HTR-8/SVneo (cell line): ENCODE data around the gene APOBEC3B.
A peak's percentile ranks its signal among the peaks of the same experiment; 100 is the strongest.
"Not testable (repeated sequence)": the region's sequence is repeated elsewhere in the genome, so short reads cannot be mapped to it uniquely, and the experiment has no call there.

Experiments
- DNase-seq: peaks from one replicate; pipeline ENCODE4 v3.0.0; 2011; ENCODE audit warnings: low spot score, mixed read lengths; ENCODE audit not compliant: insufficient read length
- FAIRE-seq: peaks from 2 replicates; lab custom pipeline; 2011; peaks lifted over from hg19 to GRCh38; lab: Jason Lieb, UNC

Gene APOBEC3B

DNA sequence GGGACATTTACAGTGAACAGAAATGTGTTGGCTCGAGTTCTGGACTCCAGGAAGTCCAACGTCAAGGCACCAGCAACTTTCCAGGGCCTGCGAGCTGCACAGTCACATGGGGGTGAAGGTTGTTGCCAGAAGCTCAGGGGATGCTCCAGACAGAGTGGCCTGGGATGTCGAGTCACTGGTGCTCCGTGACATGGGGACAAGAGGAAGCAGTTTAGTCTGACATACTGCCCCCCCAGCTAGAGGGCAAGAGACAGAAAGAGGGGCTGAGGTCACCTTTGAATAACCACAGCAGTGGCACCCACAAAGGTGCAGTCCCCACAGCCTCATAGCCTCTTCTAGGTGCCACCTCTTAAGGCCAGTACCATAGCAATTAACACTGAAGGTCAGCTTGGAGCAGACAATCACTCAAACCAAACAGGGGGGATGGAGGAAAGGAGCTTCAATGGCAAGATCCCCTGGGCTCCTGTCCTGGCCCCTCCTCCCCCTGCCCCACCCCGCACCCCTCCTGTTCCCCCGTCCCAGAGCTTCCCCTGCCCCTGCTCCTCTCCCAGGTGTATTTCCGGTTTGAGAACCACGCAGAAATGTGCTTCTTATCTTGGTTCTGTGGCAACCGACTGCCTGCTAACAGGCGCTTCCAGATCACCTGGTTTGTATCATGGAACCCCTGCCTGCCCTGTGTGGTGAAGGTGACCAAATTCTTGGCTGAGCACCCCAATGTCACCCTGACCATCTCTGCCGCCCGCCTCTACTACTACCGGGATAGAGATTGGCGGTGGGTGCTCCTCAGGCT is 42.6 kb downstream of the APOBEC3B start:
- no peak for FAIRE-seq

DNA sequence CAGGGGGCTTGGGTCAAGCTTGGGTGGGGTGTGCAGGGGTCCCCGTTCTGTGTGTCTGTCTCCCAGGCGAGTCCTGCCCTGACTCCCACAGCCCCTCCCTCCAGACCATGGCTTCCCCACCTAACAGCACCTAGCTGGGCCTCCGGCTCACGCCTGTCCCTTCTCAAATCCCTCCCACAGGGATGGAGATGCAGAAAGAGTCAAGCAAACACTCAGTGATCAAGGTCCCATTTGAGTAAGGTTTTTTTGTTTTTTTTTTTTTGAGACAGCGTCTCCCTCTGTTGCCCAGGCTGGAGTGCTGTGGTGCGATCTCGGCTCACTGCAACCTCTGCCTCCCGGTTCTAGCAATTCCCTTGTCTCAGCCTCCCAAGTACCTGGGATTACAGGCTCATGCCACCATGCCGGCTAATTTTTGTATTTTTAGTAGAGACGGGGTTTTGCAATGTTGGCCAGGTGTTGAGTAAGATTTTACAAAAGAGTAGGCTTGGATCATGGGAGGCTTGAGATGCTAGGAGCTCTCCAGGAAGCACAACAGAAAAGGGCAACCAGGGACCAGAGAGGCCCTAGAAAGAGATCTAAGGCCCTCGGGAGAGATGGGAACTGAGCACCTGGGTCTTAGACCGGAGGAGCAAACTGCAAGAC is 44.5 kb downstream of the APOBEC3B start:
- DNase-seq (no peak), FAIRE-seq (no peak)

More for the DNA sequence above, 42.6 kb downstream of the APOBEC3B start:
- DNase-seq, result no peak

DNA sequence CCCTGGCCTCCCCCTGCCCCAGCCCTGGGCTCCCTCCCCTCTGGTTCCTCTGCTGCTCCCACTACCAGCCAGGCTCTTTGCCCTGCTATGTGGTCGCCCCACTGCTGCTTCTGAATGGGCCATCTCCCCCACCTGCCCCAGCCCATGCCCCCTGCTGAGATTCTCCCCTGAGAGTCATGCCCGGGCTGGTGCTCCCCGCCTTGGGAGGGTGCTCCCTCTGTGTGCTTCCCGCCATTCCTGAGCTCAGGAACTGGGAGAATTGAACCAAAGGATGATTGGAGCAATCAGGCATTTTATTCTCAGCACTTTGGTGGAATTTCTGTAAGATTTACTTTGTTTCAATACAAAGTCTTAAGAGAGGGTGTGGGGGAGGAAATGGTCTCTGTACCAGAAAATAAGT is 45.6 kb downstream of the APOBEC3B start:
- DNase-seq, result no peak
- no peak for FAIRE-seq

DNA sequence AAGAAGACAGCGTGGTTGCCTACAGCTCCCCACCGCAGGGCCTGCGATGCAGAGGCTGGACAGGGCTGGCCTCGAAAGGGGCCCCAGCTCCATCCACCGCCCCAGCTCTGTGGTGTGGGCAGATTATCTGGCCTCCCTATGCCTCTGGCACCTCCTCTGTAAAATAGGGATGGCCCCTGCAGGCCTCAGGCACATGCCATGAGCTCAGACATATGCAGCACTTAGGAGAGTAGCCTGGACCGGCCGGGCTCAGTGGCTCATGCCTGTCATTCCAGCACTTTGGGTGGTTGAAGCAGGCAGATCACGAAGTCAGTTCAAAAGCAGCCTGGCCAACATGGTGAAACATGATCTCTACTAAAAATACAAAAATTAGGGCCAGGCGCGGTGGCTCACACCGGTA is 46.1 kb downstream of the APOBEC3B start:
- FAIRE-seq (no peak), DNase-seq (no peak)

DNA sequence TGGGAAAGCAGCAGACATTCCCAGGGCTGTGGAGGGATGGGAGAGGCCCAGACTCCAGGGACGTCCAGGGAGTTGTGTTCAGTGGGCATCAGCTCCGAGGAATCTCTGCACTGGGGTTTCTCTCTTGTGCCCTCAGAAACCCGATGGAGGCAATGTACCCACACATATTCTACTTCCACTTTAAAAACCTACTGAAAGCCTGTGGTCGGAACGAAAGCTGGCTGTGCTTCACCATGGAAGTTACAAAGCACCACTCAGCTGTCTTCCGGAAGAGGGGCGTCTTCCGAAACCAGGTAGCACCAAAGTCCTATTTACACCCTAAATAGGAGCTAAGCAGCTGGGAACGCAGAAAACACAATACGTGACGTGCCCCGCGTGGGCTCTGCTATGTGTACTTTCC is 47.1 kb downstream of the APOBEC3B start:
- DNase-seq (no peak), FAIRE-seq (no peak)

DNA sequence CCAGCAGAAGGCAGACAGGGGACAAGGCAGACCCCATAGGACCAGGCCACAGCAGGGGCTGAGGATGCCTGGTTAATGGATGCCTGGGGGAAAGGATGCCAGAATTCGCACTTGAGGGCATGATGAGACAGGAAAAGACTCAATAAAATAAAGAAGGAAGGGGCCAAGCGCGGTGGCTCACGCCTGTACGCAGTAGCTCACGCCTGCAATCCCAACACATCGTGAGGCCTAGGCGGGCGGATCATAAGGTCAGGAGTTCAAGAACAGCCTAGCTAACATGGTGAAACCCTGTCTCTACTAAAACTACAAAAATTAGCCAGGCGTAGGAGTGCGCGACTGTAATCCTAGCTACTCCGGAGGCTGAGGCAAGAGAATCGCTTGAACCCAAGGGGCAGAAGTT is 48.6 kb downstream of the APOBEC3B start:
- no peak for DNase-seq

DNA sequence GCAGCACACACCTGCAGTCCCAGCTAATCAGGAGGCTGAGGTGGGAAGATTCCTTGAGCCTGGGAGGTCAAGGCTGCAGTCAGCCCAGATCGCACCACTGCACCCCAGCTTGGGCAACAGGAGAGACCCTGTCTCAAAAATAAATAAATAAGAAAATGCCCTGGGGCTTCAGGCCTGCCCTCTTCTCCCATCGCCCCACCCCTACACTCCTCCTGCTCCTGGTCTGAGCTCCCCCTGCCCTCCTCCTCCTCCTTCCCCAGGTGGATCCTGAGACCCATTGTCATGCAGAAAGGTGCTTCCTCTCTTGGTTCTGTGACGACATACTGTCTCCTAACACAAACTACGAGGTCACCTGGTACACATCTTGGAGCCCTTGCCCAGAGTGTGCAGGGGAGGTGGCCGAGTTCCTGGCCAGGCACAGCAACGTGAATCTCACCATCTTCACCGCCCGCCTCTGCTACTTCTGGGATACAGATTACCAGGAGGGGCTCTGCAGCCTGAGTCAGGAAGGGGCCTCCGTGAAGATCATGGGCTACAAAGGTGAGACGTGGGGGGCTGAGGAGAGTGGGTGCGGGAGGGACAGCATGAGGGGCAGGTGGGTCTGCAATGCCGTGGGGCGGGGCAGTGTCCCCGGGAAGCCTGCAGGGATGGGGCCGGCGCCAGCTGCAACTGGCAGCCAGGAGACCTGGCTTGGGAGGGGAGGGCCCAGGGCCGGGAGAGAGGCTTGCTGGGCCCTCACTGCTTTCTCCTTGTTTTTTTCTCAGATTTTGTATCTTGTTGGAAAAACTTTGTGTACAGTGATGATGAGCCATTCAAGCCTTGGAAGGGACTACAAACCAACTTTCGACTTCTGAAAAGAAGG is 49.5 kb downstream of the APOBEC3B start:
- FAIRE-seq, DNase-seq: not testable (repeated sequence)

More for the DNA sequence above, 48.6 kb downstream of the APOBEC3B start:
- FAIRE-seq, result no peak

DNA sequence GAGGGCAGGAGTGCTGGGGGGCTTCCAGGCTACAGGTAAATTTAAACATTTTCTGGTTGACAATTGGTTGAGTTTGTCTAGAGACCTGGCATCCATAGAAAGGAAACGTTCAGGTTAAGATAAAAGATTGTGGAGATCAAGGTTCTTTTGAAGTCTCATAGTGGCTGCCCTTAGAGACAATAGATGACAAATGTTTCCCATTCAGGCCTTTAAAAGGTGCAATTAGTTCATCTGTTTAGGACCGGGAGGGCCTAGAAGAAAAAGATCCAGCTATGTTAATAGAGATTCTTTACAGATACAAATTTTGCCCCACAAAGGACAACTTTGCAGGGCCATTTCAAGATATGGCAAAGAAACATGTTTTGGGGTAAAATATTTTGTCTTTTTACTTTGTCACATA is 54.9 kb downstream of the APOBEC3B start:
- DNase-seq, result not testable (repeated sequence)

DNA sequence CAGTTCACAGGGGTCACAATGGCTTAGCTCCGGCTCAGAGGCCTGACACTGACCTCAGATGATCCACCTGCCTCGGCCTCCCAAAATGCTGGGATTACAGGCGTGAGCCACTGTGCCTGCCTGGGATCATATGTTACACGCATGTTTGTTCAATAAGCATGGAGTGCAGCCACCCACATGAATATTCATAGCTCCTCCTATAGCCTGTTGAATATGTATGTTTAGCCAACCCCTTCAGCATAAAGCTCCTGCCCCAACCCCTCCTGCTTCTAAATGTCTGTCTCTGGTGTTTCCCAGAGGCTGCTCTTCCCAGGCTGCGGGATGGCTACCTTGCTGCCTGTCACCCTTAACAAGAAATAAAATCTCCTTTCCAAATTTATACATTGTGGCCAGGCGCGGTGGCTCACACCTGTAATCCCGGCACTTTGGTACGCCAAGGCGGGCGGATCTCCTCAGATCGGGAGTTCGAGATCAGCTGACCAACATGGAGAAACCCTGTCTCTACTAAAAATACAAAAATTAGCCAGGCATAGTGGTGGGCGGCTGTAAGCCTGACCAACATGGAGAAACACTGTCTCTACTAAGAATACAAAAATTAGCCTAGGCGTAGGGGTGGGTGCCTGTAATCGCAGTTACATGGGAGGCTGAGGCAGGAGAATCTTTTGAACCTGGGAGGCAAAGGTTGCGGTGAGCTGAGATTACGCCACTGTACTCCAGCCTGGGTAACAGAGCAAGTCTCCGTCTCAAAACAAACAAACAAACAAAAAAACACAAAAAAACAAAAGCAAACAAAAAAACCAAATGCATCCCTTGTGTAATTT is 57.4 kb downstream of the APOBEC3B start:
- FAIRE-seq, result no peak
- no peak for DNase-seq

More for the DNA sequence above, 54.9 kb downstream of the APOBEC3B start:
- FAIRE-seq, result not testable (repeated sequence)

DNA sequence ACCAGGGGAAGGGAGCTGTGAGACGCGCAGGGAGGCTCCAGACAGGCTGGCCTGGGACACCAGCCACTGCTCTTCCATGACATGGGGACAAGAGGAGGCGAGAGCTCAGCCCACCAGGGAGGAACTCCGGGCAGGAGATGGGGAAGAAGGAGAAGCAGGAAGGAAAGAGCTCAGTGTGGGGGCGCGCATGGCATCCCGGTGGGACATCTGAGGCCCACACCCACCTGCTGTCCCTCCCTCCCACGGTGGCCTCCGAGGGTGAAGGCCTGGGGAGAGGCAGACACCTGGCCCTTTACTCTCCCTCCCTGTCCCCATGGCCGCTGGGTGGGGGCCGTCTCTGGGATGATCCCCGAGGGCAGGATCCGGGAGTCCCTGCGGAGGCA is 58.0 kb downstream of the APOBEC3B start:
- not testable (repeated sequence) for FAIRE-seq

DNA sequence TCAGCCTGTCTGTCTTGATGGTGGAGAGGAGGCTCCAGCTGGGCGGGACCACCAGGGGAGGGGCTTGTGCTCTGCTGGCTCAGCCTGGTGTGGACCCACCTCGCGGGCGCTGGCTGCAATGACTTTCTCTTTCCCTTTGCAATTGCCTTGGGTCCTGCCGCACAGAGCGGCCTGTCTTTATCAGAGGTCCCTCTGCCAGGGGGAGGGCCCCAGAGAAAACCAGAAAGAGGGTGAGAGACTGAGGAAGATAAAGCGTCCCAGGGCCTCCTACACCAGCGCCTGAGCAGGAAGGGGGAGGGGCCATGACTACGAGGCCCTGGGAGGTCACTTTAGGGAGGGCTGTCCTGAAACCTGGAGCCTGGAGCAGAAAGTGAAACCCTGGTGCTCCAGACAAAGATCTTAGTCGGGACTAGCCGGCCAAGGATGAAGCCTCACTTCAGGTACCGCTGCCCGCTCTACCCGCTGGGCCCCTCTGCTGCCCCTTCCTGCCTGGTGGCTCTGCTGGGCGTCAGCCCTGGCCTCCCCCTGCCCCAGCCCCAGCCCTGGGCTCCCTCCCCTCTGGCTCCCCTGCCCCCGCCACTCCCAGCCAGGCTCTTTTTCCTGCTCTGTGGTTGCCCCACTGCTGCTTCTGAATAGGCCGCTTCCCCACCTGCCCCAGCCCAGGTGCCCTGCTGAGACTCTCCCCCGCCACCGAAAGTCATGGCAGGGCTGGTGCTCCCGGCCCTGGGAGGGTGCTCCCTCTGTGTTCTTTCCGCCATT is 58.6 kb downstream of the APOBEC3B start, which contains the start of gene APOBEC3F:
APOBEC3F (plus strand) TSS at position 327 of the 759 bp plus-strand sequence; CDS start at position 424, 97 bp downstream.
- not testable (repeated sequence) for FAIRE-seq

More for the DNA sequence above, 58.0 kb downstream of the APOBEC3B start:
- not testable (repeated sequence) for DNase-seq

DNA sequence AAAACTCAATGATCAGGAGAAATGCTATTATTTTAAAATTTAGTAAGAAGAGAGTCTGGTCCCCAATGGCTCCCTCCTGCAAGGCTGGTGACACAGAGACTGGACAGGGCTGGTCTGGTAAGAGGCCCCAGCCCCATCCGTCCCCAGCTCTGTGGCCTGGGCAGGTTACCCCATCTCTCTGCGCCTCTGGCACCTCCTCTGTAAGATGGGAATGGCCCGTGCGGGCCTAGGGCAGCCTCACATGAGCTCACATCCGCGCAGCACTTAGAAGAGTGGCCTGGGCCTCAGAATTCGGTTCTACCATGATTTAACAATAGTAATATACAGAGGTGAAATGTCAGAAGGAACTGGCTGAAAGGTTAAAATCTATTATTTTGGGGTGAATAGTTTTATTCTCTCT is 59.8 kb downstream of the APOBEC3B start:
- DNase-seq, result no peak
- no peak for FAIRE-seq

More for the DNA sequence above, 58.6 kb downstream of the APOBEC3B start, which contains the start of gene APOBEC3F:
- peak; percentile 10 for DNase-seq
